Astrocyte of the spinal cord (primary cell): ENCODE data around the gene INPP5A.

Experiments used
- DNase-seq: peaks from one replicate; pipeline ENCODE4 v3.0.0; 2011; ENCODE audit warnings: low read depth, low spot score
- H3K4me3 ChIP-seq: 2 replicates; pipeline ENCODE4 v1.5.1; 2011; ENCODE audit warnings: low read depth, mild to moderate bottlenecking, low read length, moderate library complexity
- in situ Hi-C: cut with HindIII; loops from 2 replicates; pipeline ENCODE4 v1.10.0; 2017; ENCODE audit warnings: low sequenced_read_pairs
- TF ChIP-seq, protein P1 (sequence below): IDR thresholded peaks from 2 replicates; pipeline ENCODE4 v1.5.1; 2012; ENCODE audit warnings: low read depth, mild to moderate bottlenecking, low read length, inconsistent platforms

Gene INPP5A

GRCh38 chr10:132645247-132645530, 107.6 kb downstream of the INPP5A start:
- in situ Hi-C loops = no loop called here
- DNase-seq = no peak
- no peak overlapping the region for H3K4me3 ChIP-seq
- TF ChIP-seq, protein P1, sequence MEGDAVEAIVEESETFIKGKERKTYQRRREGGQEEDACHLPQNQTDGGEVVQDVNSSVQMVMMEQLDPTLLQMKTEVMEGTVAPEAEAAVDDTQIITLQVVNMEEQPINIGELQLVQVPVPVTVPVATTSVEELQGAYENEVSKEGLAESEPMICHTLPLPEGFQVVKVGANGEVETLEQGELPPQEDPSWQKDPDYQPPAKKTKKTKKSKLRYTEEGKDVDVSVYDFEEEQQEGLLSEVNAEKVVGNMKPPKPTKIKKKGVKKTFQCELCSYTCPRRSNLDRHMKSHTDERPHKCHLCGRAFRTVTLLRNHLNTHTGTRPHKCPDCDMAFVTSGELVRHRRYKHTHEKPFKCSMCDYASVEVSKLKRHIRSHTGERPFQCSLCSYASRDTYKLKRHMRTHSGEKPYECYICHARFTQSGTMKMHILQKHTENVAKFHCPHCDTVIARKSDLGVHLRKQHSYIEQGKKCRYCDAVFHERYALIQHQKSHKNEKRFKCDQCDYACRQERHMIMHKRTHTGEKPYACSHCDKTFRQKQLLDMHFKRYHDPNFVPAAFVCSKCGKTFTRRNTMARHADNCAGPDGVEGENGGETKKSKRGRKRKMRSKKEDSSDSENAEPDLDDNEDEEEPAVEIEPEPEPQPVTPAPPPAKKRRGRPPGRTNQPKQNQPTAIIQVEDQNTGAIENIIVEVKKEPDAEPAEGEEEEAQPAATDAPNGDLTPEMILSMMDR = no peak

- no peak for DNase-seq
- in situ Hi-C loops = no loop called here
- TF ChIP-seq, protein P1 = no peak
- no peak overlapping the region for H3K4me3 ChIP-seq
Observed at GRCh38 chr10:132645630-132646442, 108.2 kb downstream of the INPP5A start.

- in situ Hi-C loops = no loop called here
- no peak for DNase-seq
- no peak overlapping the region for H3K4me3 ChIP-seq
- TF ChIP-seq, protein P1 = no peak
Observed at GRCh38 chr10:132646443-132647097, 109.0 kb downstream of the INPP5A start.

- no peak overlapping the region for H3K4me3 ChIP-seq
- in situ Hi-C loops = no loop called here
- TF ChIP-seq, protein P1 = no peak
- DNase-seq = no peak
Observed at GRCh38 chr10:132647424-132647823, 109.8 kb downstream of the INPP5A start.

GRCh38 chr10:132648072-132648850, 110.7 kb downstream of the INPP5A start:
- no peak for DNase-seq
- TF ChIP-seq, protein P1 = no peak
- no peak overlapping the region for H3K4me3 ChIP-seq
- in situ Hi-C loops = no loop called here

GRCh38 chr10:132648851-132649528, 111.4 kb downstream of the INPP5A start:
- TF ChIP-seq, protein P1 = no peak
- no peak for DNase-seq
- in situ Hi-C loops = no loop called here
- no peak overlapping the region for H3K4me3 ChIP-seq
